Chondrocyte (in vitro differentiated cells): Measurements from ENCODE around the gene TMEM123. TPM values are rescaled to one million over a fixed set of nuclear protein-coding genes. Genes with fewer than 3 reads are reported as not detected.

Experiments used
- DNase-seq: peaks from one replicate; pipeline ENCODE4 v3.0.0; 2021; ENCODE audit warnings: mixed read lengths, low spot score
- H3K27ac Mint-ChIP-seq: one replicate; pipeline ENCODE4 v1.8.0; 2021; ENCODE audit warnings: mild to moderate bottlenecking, moderate library complexity, mixed read lengths; ENCODE audit not compliant: unreplicated experiment
- H3K27me3 Mint-ChIP-seq: 2 replicates; pipeline ENCODE4 v1.8.0; 2021; ENCODE audit warnings: low read depth, mixed read lengths
- H3K36me3 Mint-ChIP-seq: 2 replicates; pipeline ENCODE4 v1.8.0; 2021; ENCODE audit warnings: low read depth, mixed read lengths
- H3K4me1 Mint-ChIP-seq: 2 replicates; pipeline ENCODE4 v1.8.0; 2021; ENCODE audit warnings: low read depth, mild to moderate bottlenecking, mixed read lengths
- H3K4me3 Mint-ChIP-seq: one replicate; pipeline ENCODE4 v1.8.0; 2021; ENCODE audit warnings: mild to moderate bottlenecking, moderate library complexity, mixed read lengths; ENCODE audit not compliant: unreplicated experiment
- H3K9me3 Mint-ChIP-seq: 2 replicates; pipeline ENCODE4 v1.8.0; 2021; ENCODE audit warnings: low read depth, mixed read lengths
- CTCF ChIP-seq: fragments of 200-600 bp; sonication (generic); IDR thresholded peaks from 2 replicates; pipeline ENCODE4 v1.5.0; 2021; ENCODE audit warnings: antibody characterized with exemption, mild to moderate bottlenecking, moderate library complexity
- total RNA-seq: library from RNA; stranded (reverse); gene quantifications from 3 replicates; pipeline ENCODE4 v1.2.1, GENCODE V29; 2021

Gene TMEM123
- total RNA-seq, 1 donor from 2014 or later, result 105 TPM

GRCh38 chr11:102411142-102411541 is 41.4 kb downstream of the TMEM123 start:
- no peak for DNase-seq
- no peak overlapping the region for H3K27ac Mint-ChIP-seq
- H3K27me3 Mint-ChIP-seq, result no peaks in the 10 kb centered on the region

GRCh38 chr11:102410382-102410784 is 42.2 kb downstream of the TMEM123 start:
- peaks cover 13% of the 10 kb centered on the region for H3K9me3 Mint-ChIP-seq
- peaks cover 5% of the 10 kb centered on the region for H3K36me3 Mint-ChIP-seq
- H3K27me3 Mint-ChIP-seq, result no peaks in the 10 kb centered on the region
- no peak overlapping the region for H3K4me3 Mint-ChIP-seq
- peak overlapping the region; percentile 72 for H3K27ac Mint-ChIP-seq
- DNase-seq, result no peak
- no peak for TF ChIP-seq CTCF
- H3K4me1 Mint-ChIP-seq, result peaks cover 15% of the 10 kb centered on the region

More at GRCh38 chr11:102411142-102411541, 41.4 kb downstream of the TMEM123 start:
- Mint-ChIP-seq H3K36me3 (peaks cover 5% of the 10 kb centered on the region), H3K4me3 (no peak overlapping the region), H3K9me3 (peaks cover 15% of the 10 kb centered on the region), H3K4me1 (peaks cover 16% of the 10 kb centered on the region)
- TF ChIP-seq CTCF, result no peak

- Mint-ChIP-seq H3K36me3 (no peaks in the 10 kb centered on the region), H3K27ac (no peak overlapping the region), H3K27me3 (no peaks in the 10 kb centered on the region), H3K4me1 (peaks cover 12% of the 10 kb centered on the region), H3K4me3 (no peak overlapping the region), H3K9me3 (no peaks in the 10 kb centered on the region)
- no peak for TF ChIP-seq CTCF
- DNase-seq, result no peak
These were observed 44.2 kb downstream of the TMEM123 start for GRCh38 chr11:102408339-102408738.

GRCh38 chr11:102407901-102408300 is 44.7 kb downstream of the TMEM123 start:
- Mint-ChIP-seq H3K27me3 (no peaks in the 10 kb centered on the region), H3K9me3 (no peaks in the 10 kb centered on the region), H3K27ac (no peak overlapping the region), H3K4me3 (no peak overlapping the region), H3K36me3 (no peaks in the 10 kb centered on the region), H3K4me1 (peaks cover 12% of the 10 kb centered on the region)
- DNase-seq, result no peak
- no peak for TF ChIP-seq CTCF

- peaks cover 7% of the 10 kb centered on the region for H3K36me3 Mint-ChIP-seq
- H3K27ac Mint-ChIP-seq, result no peak overlapping the region
- H3K9me3 Mint-ChIP-seq, result no peaks in the 10 kb centered on the region
- TF ChIP-seq CTCF, result no peak
- peaks cover 12% of the 10 kb centered on the region for H3K4me1 Mint-ChIP-seq
- DNase-seq, result no peak
- no peaks in the 10 kb centered on the region for H3K27me3 Mint-ChIP-seq
- H3K4me3 Mint-ChIP-seq, result no peak overlapping the region
These were observed 46.5 kb downstream of the TMEM123 start for GRCh38 chr11:102406099-102406498.
